Smooth muscle cell (in vitro differentiated cells): ENCODE data around the gene MAPT. TPM values are rescaled to one million over a fixed set of nuclear protein-coding genes. Genes with fewer than 3 reads are reported as not detected.
"Not testable (repeated sequence)": the region's sequence is repeated elsewhere in the genome, so short reads cannot be mapped to it uniquely, and the experiment has no call there.

Source experiments
- DNase-seq: peaks from one replicate; lab custom pipeline; 2025; ENCODE audit not compliant: unreplicated experiment; lab: John Stamatoyannopoulos, UW
- H2AFZ ChIP-seq: fragments of 200-600 bp; sonication (generic); 2 replicates; pipeline ENCODE4 v1.6.0; 2016; ENCODE audit warnings: antibody characterized with exemption, low read depth, mild to moderate bottlenecking
- H3F3A ChIP-seq: fragments of 200-600 bp; sonication (generic); 2 replicates; pipeline ENCODE4 v1.6.0; 2017; ENCODE audit warnings: antibody characterized with exemption, low read depth
- H3K27ac ChIP-seq: fragments of 200-600 bp; sonication (generic); 2 replicates; pipeline ENCODE4 v1.5.1; 2016; ENCODE audit warnings: low read depth, mild to moderate bottlenecking
- H3K27me3 ChIP-seq: fragments of 200-600 bp; sonication (generic); 2 replicates; pipeline ENCODE4 v1.6.1; 2016; ENCODE audit warnings: low read depth, mild to moderate bottlenecking
- H3K36me3 ChIP-seq: fragments of 200-600 bp; sonication (generic); 2 replicates; pipeline ENCODE4 v1.5.1; 2016; ENCODE audit warnings: low read depth
- H3K4me1 ChIP-seq: fragments of 200-600 bp; sonication (generic); 2 replicates; pipeline ENCODE4 v1.5.1; 2016; ENCODE audit warnings: low read depth
- H3K4me2 ChIP-seq: fragments of 200-600 bp; sonication (generic); 2 replicates; pipeline ENCODE4 v1.6.0; 2016; ENCODE audit warnings: mild to moderate bottlenecking
- H3K4me3 ChIP-seq: fragments of 200-600 bp; sonication (generic); 2 replicates; pipeline ENCODE4 v1.5.1; 2016; ENCODE audit warnings: mild to moderate bottlenecking
- H3K79me2 ChIP-seq: fragments of 200-600 bp; sonication (generic); 2 replicates; pipeline ENCODE4 v1.6.0; 2016; ENCODE audit warnings: low read depth, mild to moderate bottlenecking
- H3K9ac ChIP-seq: fragments of 200-600 bp; sonication (generic); 2 replicates; pipeline ENCODE4 v1.6.0; 2016; ENCODE audit warnings: low read depth
- H3K9me3 ChIP-seq: fragments of 200-600 bp; sonication (generic); replicated peaks from 2 replicates; pipeline ENCODE4 v1.5.1; 2016; ENCODE audit warnings: low read depth
- H4K20me1 ChIP-seq: fragments of 200-600 bp; sonication (generic); 2 replicates; pipeline ENCODE4 v1.6.0; 2016; ENCODE audit warnings: low read depth
- WGBS: methylation state at CpG from one replicate; pipeline ENCODE4 v1.1.7; 2016; ENCODE audit warnings: low lambda C conversion rate; 5-methylcytosine and 5-hydroxymethylcytosine counted together
- polyA plus RNA-seq: library from polyadenylated mRNA; unstranded; fragments of >200 nt; fragmentation: Nextera tagmentation; extraction: Ambion mirVana; gene quantifications from 2 replicates; pipeline ENCODE4 v1.2.1, GENCODE V29; 2016
- total RNA-seq: library from RNA; depleted of rRNA; stranded (reverse); fragments of >200 nt; gene quantifications from 2 replicates; pipeline ENCODE4 v1.2.3, GENCODE V29; 2014
- TF ChIP-seq, protein P1 (sequence below): fragments of 200-600 bp; sonication (generic); IDR thresholded peaks from 2 replicates; pipeline ENCODE4 v1.5.1; 2017; ENCODE audit warnings: borderline replicate concordance, mild to moderate bottlenecking, antibody characterized with exemption; ENCODE audit not compliant: insufficient read depth, poor library complexity, severe bottlenecking

Gene MAPT
- total and polyA plus RNA-seq, 2 experiments from 2014 or later: 0.49 to 1.7 TPM

DNA sequence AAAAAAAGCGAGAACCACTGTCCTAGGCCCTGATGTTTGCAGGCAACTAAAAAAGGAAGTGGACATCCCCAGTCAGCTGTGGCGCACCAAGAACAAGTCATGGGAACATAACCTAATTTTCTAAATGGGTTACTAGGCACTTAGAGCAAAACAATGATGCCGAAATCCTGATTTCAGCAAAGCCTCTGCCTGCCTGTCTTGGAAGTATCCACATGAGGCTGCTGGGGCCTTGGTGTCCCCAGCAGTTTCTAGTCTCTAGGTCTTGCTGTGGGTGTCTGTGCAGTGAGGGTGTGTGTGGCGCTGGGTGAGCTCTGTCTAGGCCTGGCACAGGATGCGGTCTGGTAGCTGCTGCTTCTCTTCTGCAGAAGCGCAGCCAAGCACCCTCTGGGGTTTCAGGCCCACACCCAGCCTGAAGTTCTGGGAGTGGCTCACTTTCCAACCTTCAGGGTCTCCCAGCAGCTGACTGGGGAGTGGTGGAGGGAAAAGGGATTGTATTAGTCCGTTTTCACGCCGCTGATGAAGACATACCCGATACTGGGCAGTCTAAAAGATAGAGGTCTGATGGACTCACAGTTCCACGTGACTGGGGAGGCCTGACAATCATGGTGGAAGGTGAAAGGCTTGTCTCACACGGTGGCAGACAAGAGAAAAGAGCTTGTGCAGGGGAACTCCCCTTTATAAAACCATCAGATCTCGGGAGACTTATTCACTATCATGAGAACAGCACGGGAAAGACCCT lies 125.8 kb downstream of the MAPT start:
- Histone ChIP-seq H3K79me2 (no peaks in the 10 kb centered on the region), H3K9me3 (no peaks in the 10 kb centered on the region), H3K4me3 (no peak overlapping the region), H3F3A (no peaks in the 10 kb centered on the region), H3K9ac (no peak overlapping the region), H3K27ac (no peak overlapping the region), H3K4me1 (no peaks in the 10 kb centered on the region), H2AFZ (no peak overlapping the region), H3K27me3 (no peaks in the 10 kb centered on the region), H3K4me2 (no peak overlapping the region), H3K36me3 (no peaks in the 10 kb centered on the region), H4K20me1 (no peaks in the 10 kb centered on the region)
- TF ChIP-seq, protein P1, sequence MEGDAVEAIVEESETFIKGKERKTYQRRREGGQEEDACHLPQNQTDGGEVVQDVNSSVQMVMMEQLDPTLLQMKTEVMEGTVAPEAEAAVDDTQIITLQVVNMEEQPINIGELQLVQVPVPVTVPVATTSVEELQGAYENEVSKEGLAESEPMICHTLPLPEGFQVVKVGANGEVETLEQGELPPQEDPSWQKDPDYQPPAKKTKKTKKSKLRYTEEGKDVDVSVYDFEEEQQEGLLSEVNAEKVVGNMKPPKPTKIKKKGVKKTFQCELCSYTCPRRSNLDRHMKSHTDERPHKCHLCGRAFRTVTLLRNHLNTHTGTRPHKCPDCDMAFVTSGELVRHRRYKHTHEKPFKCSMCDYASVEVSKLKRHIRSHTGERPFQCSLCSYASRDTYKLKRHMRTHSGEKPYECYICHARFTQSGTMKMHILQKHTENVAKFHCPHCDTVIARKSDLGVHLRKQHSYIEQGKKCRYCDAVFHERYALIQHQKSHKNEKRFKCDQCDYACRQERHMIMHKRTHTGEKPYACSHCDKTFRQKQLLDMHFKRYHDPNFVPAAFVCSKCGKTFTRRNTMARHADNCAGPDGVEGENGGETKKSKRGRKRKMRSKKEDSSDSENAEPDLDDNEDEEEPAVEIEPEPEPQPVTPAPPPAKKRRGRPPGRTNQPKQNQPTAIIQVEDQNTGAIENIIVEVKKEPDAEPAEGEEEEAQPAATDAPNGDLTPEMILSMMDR: no peak
- DNase-seq: no peak
- 95% methylated on average over 14 of the region's 14 CpGs for WGBS

DNA sequence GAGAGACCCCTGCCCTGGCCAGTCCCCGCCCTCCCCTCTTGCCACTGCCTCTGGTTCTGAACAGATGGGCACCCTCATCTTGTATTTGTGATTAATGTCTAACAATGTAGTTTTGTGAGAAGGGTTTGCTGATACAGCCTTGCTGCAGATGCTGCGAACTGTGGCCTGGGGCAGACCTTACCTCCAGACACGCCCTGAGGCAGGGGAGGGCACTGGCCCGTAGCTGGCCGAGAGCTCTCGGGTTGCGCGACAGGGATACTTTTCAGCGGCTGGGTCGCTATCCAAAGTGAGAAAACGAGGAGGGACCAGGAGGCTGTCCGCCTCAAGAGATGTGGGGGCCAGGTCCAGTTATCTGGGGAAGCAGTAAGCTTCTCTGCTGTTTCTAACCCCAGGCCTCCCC lies 126.6 kb downstream of the MAPT start:
- no peaks in the 10 kb centered on the region for H3F3A ChIP-seq
- 90% methylated on average over 12 of the region's 12 CpGs for WGBS
- H3K4me1 ChIP-seq: no peaks in the 10 kb centered on the region
- DNase-seq: no peak
- no peaks in the 10 kb centered on the region for H3K27me3 ChIP-seq
- TF ChIP-seq, protein P1: no peak
- no peaks in the 10 kb centered on the region for H4K20me1 ChIP-seq
- H3K9me3 ChIP-seq: no peaks in the 10 kb centered on the region
- no peak overlapping the region for H2AFZ ChIP-seq
- H3K9ac ChIP-seq: no peak overlapping the region
- no peaks in the 10 kb centered on the region for H3K36me3 ChIP-seq
- H3K27ac ChIP-seq: no peak overlapping the region
- no peak overlapping the region for H3K4me2 ChIP-seq
- H3K4me3 ChIP-seq: no peak overlapping the region
- H3K79me2 ChIP-seq: no peaks in the 10 kb centered on the region

DNA sequence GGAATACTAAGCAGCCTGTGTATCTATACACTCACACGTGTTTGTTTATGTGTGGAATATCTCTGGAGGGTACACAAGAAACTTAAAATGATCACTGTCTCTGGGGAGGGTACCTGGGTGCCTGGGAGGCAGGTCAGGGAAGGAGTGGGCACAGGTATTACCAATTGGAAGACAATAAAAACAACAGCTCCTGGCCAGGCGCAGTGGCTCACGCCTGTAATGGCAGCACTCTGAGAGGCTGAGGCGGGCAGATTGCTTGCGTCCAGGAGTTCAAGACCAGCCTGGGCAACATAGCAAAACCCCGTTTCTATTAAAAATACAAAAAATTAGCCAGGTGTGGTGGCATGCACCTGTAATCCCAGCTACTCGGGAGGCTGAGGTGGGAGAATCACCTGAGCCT lies 129.0 kb downstream of the MAPT start:
- not testable (repeated sequence) for H3K4me1 ChIP-seq, DNase-seq, H3K4me2 ChIP-seq, H3K27ac ChIP-seq, H2AFZ ChIP-seq, H3K9ac ChIP-seq, H3K27me3 ChIP-seq, H3F3A ChIP-seq, H3K4me3 ChIP-seq, H4K20me1 ChIP-seq, H3K9me3 ChIP-seq, H3K79me2 ChIP-seq, H3K36me3 ChIP-seq
- 98% methylated on average over 7 of the region's 7 CpGs for WGBS

DNA sequence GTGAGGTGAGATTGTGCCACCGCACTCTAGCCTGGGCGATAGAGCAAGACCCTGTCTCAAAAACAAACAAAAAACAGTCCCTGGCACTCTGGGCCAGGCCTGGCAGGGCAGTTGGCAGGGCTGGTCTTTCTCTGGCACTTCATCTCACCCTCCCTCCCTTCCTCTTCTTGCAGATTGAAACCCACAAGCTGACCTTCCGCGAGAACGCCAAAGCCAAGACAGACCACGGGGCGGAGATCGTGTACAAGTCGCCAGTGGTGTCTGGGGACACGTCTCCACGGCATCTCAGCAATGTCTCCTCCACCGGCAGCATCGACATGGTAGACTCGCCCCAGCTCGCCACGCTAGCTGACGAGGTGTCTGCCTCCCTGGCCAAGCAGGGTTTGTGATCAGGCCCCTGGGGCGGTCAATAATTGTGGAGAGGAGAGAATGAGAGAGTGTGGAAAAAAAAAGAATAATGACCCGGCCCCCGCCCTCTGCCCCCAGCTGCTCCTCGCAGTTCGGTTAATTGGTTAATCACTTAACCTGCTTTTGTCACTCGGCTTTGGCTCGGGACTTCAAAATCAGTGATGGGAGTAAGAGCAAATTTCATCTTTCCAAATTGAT lies 129.5 kb downstream of the MAPT start:
- H3K4me2 ChIP-seq: no peak overlapping the region
- H3K79me2 ChIP-seq: no peaks in the 10 kb centered on the region
- H4K20me1 ChIP-seq: peaks cover 10% of the 10 kb centered on the region
- H3K9ac ChIP-seq: no peak overlapping the region
- no peaks in the 10 kb centered on the region for H3K36me3 ChIP-seq
- H3F3A ChIP-seq: no peaks in the 10 kb centered on the region
- 94% methylated on average over 24 of the region's 24 CpGs for WGBS
- peaks cover 5% of the 10 kb centered on the region for H3K4me1 ChIP-seq
- no peak overlapping the region for H3K4me3 ChIP-seq
- no peak for DNase-seq
- no peak overlapping the region for H3K27ac ChIP-seq
- H3K9me3 ChIP-seq: no peaks in the 10 kb centered on the region
- no peaks in the 10 kb centered on the region for H3K27me3 ChIP-seq
- TF ChIP-seq, protein P1: no peak
- H2AFZ ChIP-seq: no peak overlapping the region
